HUES64 (cell line): ENCODE results near the gene PRPS2.

Source experiments
- H3K27ac ChIP-seq: 2 replicates; pipeline ENCODE4 v1.7.0; 2013; ENCODE audit warnings: low read depth, low read length, inconsistent platforms
- H3K27me3 ChIP-seq: 2 replicates; pipeline ENCODE4 v1.6.1; 2013; ENCODE audit warnings: mild to moderate bottlenecking, low read length; ENCODE audit not compliant: insufficient read depth
- H3K36me3 ChIP-seq: 2 replicates; pipeline ENCODE4 v1.6.1; 2013; ENCODE audit warnings: mild to moderate bottlenecking, low read length; ENCODE audit not compliant: insufficient read depth
- H3K4me1 ChIP-seq: 2 replicates; pipeline ENCODE4 v1.6.1; 2013; ENCODE audit warnings: mild to moderate bottlenecking, low read length, moderate library complexity; ENCODE audit not compliant: insufficient read depth
- H3K4me3 ChIP-seq: 2 replicates; pipeline ENCODE4 v1.5.1; 2013; ENCODE audit warnings: mild to moderate bottlenecking, low read length, moderate library complexity
- H3K9ac ChIP-seq: 2 replicates; pipeline ENCODE4 v1.6.1; 2013; ENCODE audit warnings: mild to moderate bottlenecking, low read depth, low read length
- H3K9me3 ChIP-seq: 2 replicates; pipeline ENCODE4 v1.6.1; 2013; ENCODE audit warnings: low read depth, low read length; ENCODE audit not compliant: insufficient read depth
- WGBS: fragments of 150-250, 120-280 bp; methylation state at CpG from one replicate; pipeline ENCODE4 v1.1.7; 2013; ENCODE audit warnings: missing lambda C conversion rate; 5-methylcytosine and 5-hydroxymethylcytosine counted together

The PRPS2 gene

GRCh38 chrX:12867685-12868084, 76.5 kb downstream of the PRPS2 start:
- H3K27me3 ChIP-seq, result no peaks in the 10 kb centered on the region
- no peaks in the 10 kb centered on the region; the same call in 1 of the 2 replicates for H3K4me1 ChIP-seq
- no peak overlapping the region for H3K27ac ChIP-seq
- no peak overlapping the region for H3K9ac ChIP-seq
- no peak overlapping the region for H3K4me3 ChIP-seq
- 100% methylated on average over 3 of the region's 4 CpGs for WGBS
- H3K36me3 ChIP-seq, result no peaks in the 10 kb centered on the region
- H3K9me3 ChIP-seq, result no peaks in the 10 kb centered on the region

GRCh38 chrX:12868747-12869146, 77.5 kb downstream of the PRPS2 start:
- Histone ChIP-seq H3K27ac (no peak overlapping the region), H3K9ac (no peak overlapping the region), H3K4me3 (no peak overlapping the region), H3K27me3 (no peaks in the 10 kb centered on the region), H3K4me1 (no peaks in the 10 kb centered on the region; the same call in 1 of the 2 replicates), H3K36me3 (no peaks in the 10 kb centered on the region), H3K9me3 (no peaks in the 10 kb centered on the region)
- 83% methylated on average over 3 of the region's 4 CpGs for WGBS

- H3K4me1 ChIP-seq, result no peaks in the 10 kb centered on the region; the same call in 1 of the 2 replicates
- no peaks in the 10 kb centered on the region for H3K36me3 ChIP-seq
- WGBS, result 59% methylated on average over 6 of the region's 6 CpGs
- no peak overlapping the region for H3K4me3 ChIP-seq
- no peaks in the 10 kb centered on the region for H3K27me3 ChIP-seq
- H3K27ac ChIP-seq, result no peak overlapping the region
- H3K9ac ChIP-seq, result no peak overlapping the region
- no peaks in the 10 kb centered on the region for H3K9me3 ChIP-seq
Observed at GRCh38 chrX:12871257-12871656, 80.0 kb downstream of the PRPS2 start.

GRCh38 chrX:12872741-12873140, 81.5 kb downstream of the PRPS2 start:
- Histone ChIP-seq H3K36me3 (no peaks in the 10 kb centered on the region), H3K9ac (no peak overlapping the region), H3K27ac (no peak overlapping the region), H3K27me3 (no peaks in the 10 kb centered on the region), H3K4me3 (no peak overlapping the region), H3K9me3 (no peaks in the 10 kb centered on the region), H3K4me1 (no peaks in the 10 kb centered on the region; the same call in 1 of the 2 replicates)
- 83% methylated on average over 4 of the region's 4 CpGs for WGBS
